Panc1 (cell line): ENCODE measurements around the gene KCNQ1. TPM values are rescaled to one million over a fixed set of nuclear protein-coding genes. Genes with fewer than 3 reads are reported as not detected.

Experiments used
- ATAC-seq: fragments of 200-7000 bp; cut with Tn5 transposase; 2 replicates; pipeline ENCODE4 v1.9.1; 2020; ENCODE audit warnings: mild to moderate bottlenecking, moderate library complexity
- BruUV-seq: library from RNA; stranded (reverse); fragments of 400-500 nt; replicated peaks from 2 replicates; lab custom pipeline; 2021; lab: Mats Ljungman, UMichigan
- CTCF ChIA-PET: fragments of 300-600 bp; sonication (Branson Sonifier 250); formaldehyde crosslinking; loops from one replicate; lab custom pipeline; 2022; ENCODE audit warnings: antibody characterized with exemption; lab: Charles Lee
- POLR2A ChIA-PET: fragments of 300-600 bp; sonication (Branson Sonifier 250); formaldehyde crosslinking; loops from one replicate; lab custom pipeline; 2022; ENCODE audit warnings: antibody characterized with exemption; lab: Charles Lee
- DNase-seq: peaks from one replicate; pipeline ENCODE4 v3.0.0-alpha.2; 2010; ENCODE audit warnings: low read depth, low spot score
- H3K27ac ChIP-seq: 2 replicates; pipeline ENCODE4 v1.5.1; 2011; ENCODE audit warnings: mild to moderate bottlenecking, low read length, inconsistent platforms
- H3K27me3 ChIP-seq: fragments of 200-500 bp; sonication (Bioruptor generic); 2 replicates; pipeline ENCODE4 v1.6.0; 2014; ENCODE audit warnings: low read length, inconsistent platforms; ENCODE audit not compliant: control insufficient read depth, insufficient read depth
- H3K36me3 ChIP-seq: fragments of 200-500 bp; sonication (Bioruptor generic); 2 replicates; pipeline ENCODE4 v1.5.1; 2014; ENCODE audit warnings: inconsistent platforms, mild to moderate bottlenecking, low read length, moderate library complexity; ENCODE audit not compliant: control insufficient read depth, insufficient read depth
- H3K4me1 ChIP-seq: 2 replicates; pipeline ENCODE4 v1.5.1; 2011; ENCODE audit warnings: inconsistent platforms, mild to moderate bottlenecking, low read length, moderate library complexity; ENCODE audit not compliant: control insufficient read depth, insufficient read depth
- H3K4me3 ChIP-seq, 2 experiments: 2 replicates each; pipeline ENCODE4 v1.5.1; 2011 to 2012; ENCODE audit warnings: low read depth in 2 of 2, low read length in 2 of 2, mild to moderate bottlenecking in 2 of 2, inconsistent platforms in 1 of 2, moderate library complexity in 1 of 2
- H3K9me3 ChIP-seq: fragments of 200-500 bp; sonication (Bioruptor generic); 2 replicates; pipeline ENCODE4 v1.5.1; 2014; ENCODE audit warnings: low read depth, mild to moderate bottlenecking, inconsistent platforms, low read length, moderate library complexity; ENCODE audit not compliant: control insufficient read depth, insufficient read depth
- CTCF ChIP-seq: fragments of 450-650 bp; IDR thresholded peaks from 2 replicates; pipeline ENCODE4 v1.5.1; 2017; ENCODE audit warnings: mild to moderate bottlenecking
- POLR2AphosphoS5 ChIP-seq: IDR thresholded peaks from 2 replicates; pipeline ENCODE4 v1.6.1; 2012; ENCODE audit warnings: mild to moderate bottlenecking, low read depth, low read length, moderate library complexity
- SIN3A ChIP-seq: IDR thresholded peaks from 2 replicates; pipeline ENCODE4 v1.6.1; 2012; ENCODE audit warnings: low read depth, mild to moderate bottlenecking, low read length, moderate library complexity, borderline replicate concordance; ENCODE audit not compliant: insufficient read depth
- TCF7L2 ChIP-seq: IDR thresholded peaks from 2 replicates; pipeline ENCODE4 v1.6.1; 2011; ENCODE audit warnings: mild to moderate bottlenecking, low read depth, low read length, inconsistent platforms
- in situ Hi-C: cut with HindIII; loops from 2 replicates; pipeline ENCODE4 v1.10.0; 2016; ENCODE audit warnings: low sequenced_read_pairs, low pct_unique_long_range_greater_than_20kb
- intact Hi-C: fragments of 100-400 bp; cut with micrococcal nuclease; formaldehyde crosslinking; loops from one replicate; pipeline ENCODE4 v1.10.0; 2022; ENCODE audit not compliant: unreplicated experiment
- total RNA-seq: library from RNA; stranded (reverse); gene quantifications from one replicate; pipeline ENCODE4 v1.2.1, GENCODE V29; 2021; ENCODE audit not compliant: unreplicated experiment
- TF ChIP-seq, protein P1 (sequence below), 2 experiments: IDR thresholded peaks; 2 replicates each; pipeline ENCODE4 v1.6.1; 2011 to 2012; ENCODE audit warnings: low read depth in 2 of 2, control low read depth in 1 of 2, low read length in 1 of 2, mild to moderate bottlenecking in 1 of 2, moderate library complexity in 1 of 2; ENCODE audit not compliant: insufficient read depth in 1 of 2

KCNQ1 gene
- total RNA-seq, 1 experiment from 2014 or later: 1.0 TPM

DNA sequence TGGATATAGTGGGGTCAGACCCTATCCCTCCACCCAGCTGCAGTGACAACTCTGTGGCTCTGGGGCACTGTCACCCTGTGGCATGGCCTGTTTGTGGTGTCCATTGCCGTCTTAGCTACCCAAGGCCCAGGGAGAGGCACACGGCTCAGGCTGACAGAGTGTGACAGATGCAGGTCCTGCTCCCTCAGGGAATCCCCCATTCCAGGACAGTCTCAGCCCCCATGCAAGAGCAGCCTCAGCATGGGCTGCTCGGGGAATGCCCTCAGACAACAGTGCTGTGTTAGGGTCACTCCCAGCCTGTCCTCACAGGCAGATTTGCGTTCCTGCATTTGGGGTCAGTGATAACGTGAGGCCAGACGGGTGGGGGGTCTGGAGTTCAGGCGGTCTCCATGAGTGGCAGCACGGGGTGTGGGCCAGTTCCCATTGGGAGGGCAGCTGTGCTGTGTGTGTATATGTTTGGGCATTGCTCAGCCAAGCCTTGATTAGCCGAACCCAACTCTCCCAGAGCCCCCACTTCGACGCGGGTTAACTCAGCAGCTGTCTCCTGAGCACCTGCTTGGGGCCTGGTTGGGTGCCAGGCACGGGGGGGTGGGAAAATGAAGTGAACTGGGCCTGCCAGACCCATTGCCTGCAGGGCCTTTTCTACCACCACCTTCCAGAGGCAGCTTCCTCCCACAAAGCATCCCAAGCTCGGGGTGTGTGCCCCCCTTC, 260.2 kb downstream of the KCNQ1 start:
- ChIA-PET POLR2A (interaction anchor here (0.6 kb wide), 1 partner anchor 168 kb away, joined by 4 read pairs; no protein-coding TSS in a partner anchor), CTCF (no interaction called here)
- H3K36me3 ChIP-seq: no peaks in the 10 kb centered on the region
- in situ Hi-C loops (no loop called here), intact Hi-C loops (no loop called here)
- H3K27ac ChIP-seq: no peak overlapping the region
- H3K4me1 ChIP-seq: peaks cover 6% of the 10 kb centered on the region; the same call in 1 of the 2 replicates
- H3K9me3 ChIP-seq: no peaks in the 10 kb centered on the region
- TF ChIP-seq SIN3A: no peak
- no peak for TF ChIP-seq POLR2AphosphoS5
- no peak for TF ChIP-seq CTCF
- TF ChIP-seq, protein P1, sequence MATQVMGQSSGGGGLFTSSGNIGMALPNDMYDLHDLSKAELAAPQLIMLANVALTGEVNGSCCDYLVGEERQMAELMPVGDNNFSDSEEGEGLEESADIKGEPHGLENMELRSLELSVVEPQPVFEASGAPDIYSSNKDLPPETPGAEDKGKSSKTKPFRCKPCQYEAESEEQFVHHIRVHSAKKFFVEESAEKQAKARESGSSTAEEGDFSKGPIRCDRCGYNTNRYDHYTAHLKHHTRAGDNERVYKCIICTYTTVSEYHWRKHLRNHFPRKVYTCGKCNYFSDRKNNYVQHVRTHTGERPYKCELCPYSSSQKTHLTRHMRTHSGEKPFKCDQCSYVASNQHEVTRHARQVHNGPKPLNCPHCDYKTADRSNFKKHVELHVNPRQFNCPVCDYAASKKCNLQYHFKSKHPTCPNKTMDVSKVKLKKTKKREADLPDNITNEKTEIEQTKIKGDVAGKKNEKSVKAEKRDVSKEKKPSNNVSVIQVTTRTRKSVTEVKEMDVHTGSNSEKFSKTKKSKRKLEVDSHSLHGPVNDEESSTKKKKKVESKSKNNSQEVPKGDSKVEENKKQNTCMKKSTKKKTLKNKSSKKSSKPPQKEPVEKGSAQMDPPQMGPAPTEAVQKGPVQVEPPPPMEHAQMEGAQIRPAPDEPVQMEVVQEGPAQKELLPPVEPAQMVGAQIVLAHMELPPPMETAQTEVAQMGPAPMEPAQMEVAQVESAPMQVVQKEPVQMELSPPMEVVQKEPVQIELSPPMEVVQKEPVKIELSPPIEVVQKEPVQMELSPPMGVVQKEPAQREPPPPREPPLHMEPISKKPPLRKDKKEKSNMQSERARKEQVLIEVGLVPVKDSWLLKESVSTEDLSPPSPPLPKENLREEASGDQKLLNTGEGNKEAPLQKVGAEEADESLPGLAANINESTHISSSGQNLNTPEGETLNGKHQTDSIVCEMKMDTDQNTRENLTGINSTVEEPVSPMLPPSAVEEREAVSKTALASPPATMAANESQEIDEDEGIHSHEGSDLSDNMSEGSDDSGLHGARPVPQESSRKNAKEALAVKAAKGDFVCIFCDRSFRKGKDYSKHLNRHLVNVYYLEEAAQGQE (IDR thresholded peaks at IDR 0.05; ENCODE audit: insufficient read depth in 1 of 2, low read depth in 2 of 2, low read length in 1 of 2): no peak
- TF ChIP-seq TCF7L2: no peak
- H3K27me3 ChIP-seq: no peaks in the 10 kb centered on the region
- BruUV-seq: no TSS peak
- no peak for DNase-seq
- H3K4me3 ChIP-seq: no peak overlapping the region
- no peak for ATAC-seq

DNA sequence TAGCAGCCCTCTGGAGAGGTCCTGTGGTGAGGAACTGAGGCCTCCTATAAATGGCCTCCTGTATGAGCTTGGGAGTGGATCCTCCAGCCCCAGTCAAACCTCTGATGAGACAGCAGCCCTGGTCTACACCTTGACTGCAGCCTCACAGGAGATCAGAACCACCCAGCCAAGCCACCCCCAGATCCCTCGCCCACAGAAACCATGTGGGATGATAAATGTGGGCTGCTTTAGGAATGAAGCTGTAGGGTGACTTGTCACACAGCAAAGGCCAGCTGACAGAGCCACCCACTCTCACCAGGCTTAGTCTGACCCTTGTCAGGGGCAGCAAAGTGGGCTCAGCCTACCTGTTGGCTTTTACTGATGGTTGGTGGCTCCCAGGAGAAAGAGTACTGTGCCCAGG, 261.5 kb downstream of the KCNQ1 start:
- BruUV-seq: no TSS peak
- ChIA-PET POLR2A (no interaction called here), CTCF (no interaction called here)
- H3K27ac ChIP-seq: no peak overlapping the region
- 0 out of 2 replicates have a peak, but pooled peaks cover 2% of the 10 kb centered on the region for H3K4me1 ChIP-seq
- H3K4me3 ChIP-seq: no peak overlapping the region
- H3K27me3 ChIP-seq: no peaks in the 10 kb centered on the region
- in situ Hi-C loops (no loop called here), intact Hi-C loops (no loop called here)
- TF ChIP-seq POLR2AphosphoS5 (no peak), SIN3A (no peak), CTCF (no peak), TCF7L2 (no peak)
- TF ChIP-seq, protein P1 (IDR thresholded peaks at IDR 0.05; ENCODE audit: insufficient read depth in 1 of 2, low read depth in 2 of 2, low read length in 1 of 2): no peak
- H3K9me3 ChIP-seq: no peaks in the 10 kb centered on the region
- ATAC-seq (no peak), DNase-seq (no peak)
- no peaks in the 10 kb centered on the region for H3K36me3 ChIP-seq
